Colonic mucosa (tissue), 4 donors: Measurements from ENCODE around the gene HORMAD1. TPM values are rescaled to one million over a fixed set of nuclear protein-coding genes. Genes with fewer than 3 reads are reported as not detected.
A peak's percentile ranks its signal among the peaks of the same experiment; 100 is the strongest.

Experiments used
- DNase-seq: peaks from one replicate; pipeline ENCODE4 v3.0.0-alpha.2; 2020
- H3K27ac ChIP-seq: fragments of 200-600 bp; one replicate; pipeline ENCODE4 v1.8.0; 2021
- H3K27me3 ChIP-seq: fragments of 200-600 bp; one replicate; pipeline ENCODE4 v1.8.0; 2021
- H3K36me3 ChIP-seq: fragments of 200-600 bp; one replicate; pipeline ENCODE4 v1.8.0; 2021
- H3K4me1 ChIP-seq: fragments of 200-600 bp; one replicate; pipeline ENCODE4 v1.8.0; 2021; ENCODE audit warnings: mild to moderate bottlenecking
- H3K4me3 ChIP-seq: fragments of 200-600 bp; one replicate; pipeline ENCODE4 v1.8.0; 2021
- H3K9ac ChIP-seq, 2 donors: one replicate each; pipeline ENCODE4 v1.7.0; 2013; ENCODE audit warnings: control low read depth in 2 of 2, low read depth in 2 of 2, low read length in 2 of 2
- H3K9me3 ChIP-seq: fragments of 200-600 bp; one replicate; pipeline ENCODE4 v1.8.0; 2021
- CTCF ChIP-seq: fragments of 200-600 bp; IDR thresholded peaks from one replicate; pipeline ENCODE4 v1.8.0; 2022; ENCODE audit warnings: antibody characterized with exemption, mild to moderate bottlenecking
- intact Hi-C: fragments of 100-400 bp; cut with DNase I; formaldehyde crosslinking; loops from one replicate; pipeline ENCODE4 v1.14.1; 2022
- total RNA-seq, 2 donors: library from RNA; stranded (reverse); fragmentation: NEBNext Ultra II Directional in 1 of 2; extraction: Animal tissue kit (Norgen Biotek cat#: 25700) in 1 of 2; gene quantifications; one replicate each; pipeline ENCODE4 v1.2.1, GENCODE V29; 2021
- donor health status: healthy.
- donor health status: DM: no; HTN: no; CAD: no.
- donor health status: DM: no; HTN: no; CAD: no.

Gene HORMAD1
- total RNA-seq, 2 donors from 2014 or later = 1.1 TPM; not detected in 1

DNA sequence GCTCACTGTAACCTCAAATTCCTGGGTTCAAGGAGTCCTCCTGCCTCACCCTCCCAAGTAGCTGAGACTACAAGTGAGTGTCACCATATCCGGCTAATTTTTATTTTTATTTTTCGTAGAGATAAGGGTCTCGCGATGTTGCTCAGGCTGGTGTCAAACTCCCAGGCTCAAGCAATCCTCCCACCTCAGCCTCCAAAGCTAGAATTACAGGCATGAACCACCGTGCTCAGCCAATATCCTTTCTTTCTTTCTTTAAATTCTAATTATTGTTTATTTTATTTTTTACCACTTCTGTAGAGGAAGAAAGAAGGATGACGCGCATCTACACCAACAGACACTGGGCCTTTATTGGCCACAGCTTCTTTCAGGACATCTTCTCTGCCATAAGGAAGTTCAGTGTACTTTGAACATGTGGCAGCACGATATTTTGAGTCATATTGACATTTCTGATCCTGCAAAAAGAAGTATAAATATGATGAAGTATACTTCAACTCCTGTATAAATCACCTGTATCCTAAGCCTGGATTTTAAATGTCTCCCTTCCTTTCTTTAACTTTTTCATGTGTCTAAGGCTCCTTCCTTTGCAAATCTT is 29.1 kb upstream of the HORMAD1 start:
- Histone ChIP-seq H3K27ac (peak overlapping the region; percentile 78), H3K4me3 (no peak overlapping the region), H3K4me1 (no peaks in the 10 kb centered on the region), H3K9me3 (no peaks in the 10 kb centered on the region), H3K27me3 (no peaks in the 10 kb centered on the region), H3K36me3 (no peaks in the 10 kb centered on the region), H3K9ac (peak overlapping the region in 1 of 2 donors; percentile 46)
- intact Hi-C loops = no loop called here
- TF ChIP-seq CTCF = no peak
- peak; percentile 42 for DNase-seq

GRCh38 chr1:150748878-150749719 is 28.4 kb upstream of the HORMAD1 start:
- Histone ChIP-seq H3K27me3 (no peaks in the 10 kb centered on the region), H3K9ac (no peak overlapping the region), H3K4me1 (no peaks in the 10 kb centered on the region), H3K36me3 (no peaks in the 10 kb centered on the region), H3K27ac (peak overlapping the region; percentile 78), H3K9me3 (no peaks in the 10 kb centered on the region), H3K4me3 (no peak overlapping the region)
- intact Hi-C loops = no loop called here
- TF ChIP-seq CTCF = no peak
- DNase-seq = peak; percentile 27

DNA sequence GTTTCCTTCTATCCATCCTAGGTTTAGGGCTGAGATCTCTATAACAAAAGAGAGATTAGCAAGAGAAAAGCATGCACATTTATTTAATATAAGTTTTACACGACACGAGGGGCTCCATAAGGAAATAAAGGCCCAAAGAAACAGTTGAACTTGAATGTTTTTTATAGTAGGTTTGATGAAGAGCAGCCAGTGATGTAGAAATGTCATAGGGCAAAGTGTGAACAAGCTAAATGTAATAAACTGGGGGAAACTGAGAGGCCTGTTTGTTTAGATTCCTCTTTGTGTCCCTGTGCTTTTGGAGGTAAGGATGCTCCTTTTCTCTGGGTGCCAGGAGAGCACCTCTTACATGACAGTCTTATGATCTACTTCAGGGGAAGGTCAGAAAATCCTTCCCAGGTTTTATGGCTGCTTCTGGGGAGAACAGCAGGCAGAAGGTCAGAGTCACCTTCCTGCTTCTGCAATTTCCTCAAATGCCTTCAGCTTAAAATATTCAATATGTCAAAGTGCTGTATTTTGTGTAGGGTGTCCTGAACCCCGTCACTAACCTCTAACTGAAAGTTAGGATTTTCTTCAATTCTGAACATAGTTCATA is 9.5 kb upstream of the HORMAD1 start:
- H3K36me3 ChIP-seq = no peaks in the 10 kb centered on the region
- TF ChIP-seq CTCF = no peak
- no peaks in the 10 kb centered on the region for H3K4me1 ChIP-seq
- no peaks in the 10 kb centered on the region for H3K9me3 ChIP-seq
- no peak overlapping the region for H3K27ac ChIP-seq
- no peak for DNase-seq
- no peaks in the 10 kb centered on the region for H3K27me3 ChIP-seq
- intact Hi-C loops = no loop called here
- H3K4me3 ChIP-seq = no peak overlapping the region
- H3K9ac ChIP-seq = no peak overlapping the region

DNA sequence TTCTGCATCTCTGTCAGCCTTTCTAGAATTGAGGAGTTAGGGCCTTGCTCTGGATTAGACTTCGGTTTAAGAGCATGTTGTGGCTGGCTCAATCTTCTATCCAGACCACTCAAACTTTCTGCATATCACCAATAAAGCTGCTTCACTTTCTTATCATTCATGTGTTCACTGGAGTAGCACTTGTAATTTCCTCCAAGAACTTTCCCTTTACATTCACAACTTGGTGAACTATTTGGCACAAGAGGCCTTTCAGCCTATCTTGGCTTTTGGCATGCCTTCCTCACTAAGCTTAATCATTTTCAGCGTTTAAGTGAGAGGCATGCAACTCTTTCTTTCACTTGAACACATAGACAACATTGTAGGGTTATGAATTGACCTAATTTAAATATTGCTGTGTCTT is 3.6 kb upstream of the HORMAD1 start:
- no peaks in the 10 kb centered on the region for H3K4me1 ChIP-seq
- no peaks in the 10 kb centered on the region for H3K27me3 ChIP-seq
- intact Hi-C loops = no loop called here

More for the DNA sequence above, 3.6 kb upstream of the HORMAD1 start:
- H3K36me3 ChIP-seq = no peaks in the 10 kb centered on the region
- TF ChIP-seq CTCF = no peak
- no peaks in the 10 kb centered on the region for H3K9me3 ChIP-seq
- no peak overlapping the region for H3K4me3 ChIP-seq
- H3K9ac ChIP-seq = no peak overlapping the region
- DNase-seq = no peak
- no peak overlapping the region for H3K27ac ChIP-seq
